DOHH2 (cell line): Measurements from ENCODE around the gene KIAA0040.
A peak's percentile ranks its signal among the peaks of the same experiment; 100 is the strongest.

Experiments used
- H3F3A ChIP-seq: fragments of 200-600 bp; sonication (generic), shearing (Covaris generic); 2 replicates; pipeline ENCODE4 v1.6.0; 2016; ENCODE audit warnings: antibody characterized with exemption, mild to moderate bottlenecking; ENCODE audit not compliant: control insufficient read depth, insufficient read depth
- H3K27ac ChIP-seq: fragments of 200-600 bp; sonication (generic); 2 replicates; pipeline ENCODE4 v1.5.1; 2014; ENCODE audit warnings: low read depth, mild to moderate bottlenecking, low read length, moderate library complexity
- H3K27me3 ChIP-seq: fragments of 200-600 bp; sonication (generic); 2 replicates; pipeline ENCODE4 v1.6.1; 2014; ENCODE audit warnings: mild to moderate bottlenecking, low read length, mixed read lengths; ENCODE audit not compliant: control insufficient read depth
- H3K36me3 ChIP-seq: fragments of 200-600 bp; sonication (generic); 2 replicates; pipeline ENCODE4 v1.6.1; 2014; ENCODE audit warnings: mild to moderate bottlenecking, low read length, moderate library complexity, mixed read lengths; ENCODE audit not compliant: control insufficient read depth
- H3K4me1 ChIP-seq: fragments of 200-600 bp; sonication (generic); 2 replicates; pipeline ENCODE4 v1.6.1; 2014; ENCODE audit warnings: mild to moderate bottlenecking, low read length, mixed read lengths; ENCODE audit not compliant: control insufficient read depth
- H3K4me2 ChIP-seq: fragments of 200-600 bp; sonication (generic); 2 replicates; pipeline ENCODE4 v1.6.0; 2014; ENCODE audit warnings: mild to moderate bottlenecking, low read length, moderate library complexity
- H3K4me3 ChIP-seq: fragments of 200-600 bp; sonication (generic); 2 replicates; pipeline ENCODE4 v1.5.1; 2014; ENCODE audit warnings: mild to moderate bottlenecking, low read length, mixed read lengths
- H3K79me2 ChIP-seq: fragments of 200-600 bp; sonication (generic); 2 replicates; pipeline ENCODE4 v1.6.1; 2014; ENCODE audit warnings: mild to moderate bottlenecking, low read length, mixed read lengths; ENCODE audit not compliant: control insufficient read depth
- H3K9me2 ChIP-seq: fragments of 200-600 bp; sonication (generic); replicated peaks from 2 replicates; pipeline ENCODE4 v1.6.1; 2014; ENCODE audit warnings: mild to moderate bottlenecking, low read length, mixed read lengths; ENCODE audit not compliant: control insufficient read depth
- H3K9me3 ChIP-seq: fragments of 200-600 bp; sonication (generic); 2 replicates; pipeline ENCODE4 v1.6.1; 2014; ENCODE audit warnings: antibody characterized with exemption, low read length, mixed read lengths; ENCODE audit not compliant: control insufficient read depth, insufficient read depth
- H4K20me1 ChIP-seq: fragments of 200-600 bp; sonication (generic); 2 replicates; pipeline ENCODE4 v1.6.0; 2014; ENCODE audit warnings: low read depth, mild to moderate bottlenecking, antibody characterized with exemption, low read length, moderate library complexity; ENCODE audit not compliant: control insufficient read depth, insufficient read depth
- EZH2phosphoT487 ChIP-seq: fragments of 200-600 bp; sonication (generic); IDR thresholded peaks from 2 replicates; pipeline ENCODE4 v1.6.1; 2017; ENCODE audit warnings: borderline replicate concordance, mild to moderate bottlenecking, antibody characterized with exemption, low read length, moderate library complexity, mixed read lengths
- TF ChIP-seq, protein P1 (sequence below): fragments of 200-600 bp; sonication (generic); IDR thresholded peaks from one replicate; pipeline ENCODE4 v1.5.1; 2014; ENCODE audit warnings: antibody characterized with exemption, mild to moderate bottlenecking, low read depth, low read length; ENCODE audit not compliant: poor library complexity, severe bottlenecking

Gene KIAA0040

GRCh38 chr1:175155473-175155856 is 37.1 kb downstream of the KIAA0040 start:
- H3K79me2 ChIP-seq, result no peaks in the 10 kb centered on the region
- H3K4me1 ChIP-seq, result peaks cover 25% of the 10 kb centered on the region
- H3K4me3 ChIP-seq, result no peak overlapping the region
- H3K36me3 ChIP-seq, result peaks cover 18% of the 10 kb centered on the region
- H4K20me1 ChIP-seq, result 0 out of 2 replicates have a peak, but pooled peaks cover 2% of the 10 kb centered on the region
- H3K27me3 ChIP-seq, result peaks cover 28% of the 10 kb centered on the region
- peaks cover 12% of the 10 kb centered on the region; the same call in 1 of the 2 replicates for H3F3A ChIP-seq
- TF ChIP-seq, protein P1, sequence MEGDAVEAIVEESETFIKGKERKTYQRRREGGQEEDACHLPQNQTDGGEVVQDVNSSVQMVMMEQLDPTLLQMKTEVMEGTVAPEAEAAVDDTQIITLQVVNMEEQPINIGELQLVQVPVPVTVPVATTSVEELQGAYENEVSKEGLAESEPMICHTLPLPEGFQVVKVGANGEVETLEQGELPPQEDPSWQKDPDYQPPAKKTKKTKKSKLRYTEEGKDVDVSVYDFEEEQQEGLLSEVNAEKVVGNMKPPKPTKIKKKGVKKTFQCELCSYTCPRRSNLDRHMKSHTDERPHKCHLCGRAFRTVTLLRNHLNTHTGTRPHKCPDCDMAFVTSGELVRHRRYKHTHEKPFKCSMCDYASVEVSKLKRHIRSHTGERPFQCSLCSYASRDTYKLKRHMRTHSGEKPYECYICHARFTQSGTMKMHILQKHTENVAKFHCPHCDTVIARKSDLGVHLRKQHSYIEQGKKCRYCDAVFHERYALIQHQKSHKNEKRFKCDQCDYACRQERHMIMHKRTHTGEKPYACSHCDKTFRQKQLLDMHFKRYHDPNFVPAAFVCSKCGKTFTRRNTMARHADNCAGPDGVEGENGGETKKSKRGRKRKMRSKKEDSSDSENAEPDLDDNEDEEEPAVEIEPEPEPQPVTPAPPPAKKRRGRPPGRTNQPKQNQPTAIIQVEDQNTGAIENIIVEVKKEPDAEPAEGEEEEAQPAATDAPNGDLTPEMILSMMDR, result no peak
- TF ChIP-seq EZH2phosphoT487, result no peak
- no peak overlapping the region for H3K27ac ChIP-seq
- no peaks in the 10 kb centered on the region for H3K9me2 ChIP-seq
- H3K4me2 ChIP-seq, result peak overlapping the region; percentile 29
- no peaks in the 10 kb centered on the region for H3K9me3 ChIP-seq

GRCh38 chr1:175154629-175155472 is 37.7 kb downstream of the KIAA0040 start:
- Histone ChIP-seq H3K27me3 (peaks cover 34% of the 10 kb centered on the region), H3K9me3 (no peaks in the 10 kb centered on the region), H3K4me1 (peaks cover 25% of the 10 kb centered on the region), H3K79me2 (no peaks in the 10 kb centered on the region), H3K4me3 (no peak overlapping the region), H3K36me3 (peaks cover 12% of the 10 kb centered on the region), H3K27ac (no peak overlapping the region), H3F3A (peaks cover 12% of the 10 kb centered on the region; the same call in 1 of the 2 replicates), H3K9me2 (no peaks in the 10 kb centered on the region), H4K20me1 (0 out of 2 replicates have a peak, but pooled peaks cover 2% of the 10 kb centered on the region), H3K4me2 (peak overlapping the region; percentile 29)
- TF ChIP-seq, protein P1, result peak; percentile 91
- TF ChIP-seq EZH2phosphoT487, result no peak

GRCh38 chr1:175152006-175152652 is 40.4 kb downstream of the KIAA0040 start:
- no peaks in the 10 kb centered on the region for H3K79me2 ChIP-seq
- no peak overlapping the region for H3K4me2 ChIP-seq
- H3K4me3 ChIP-seq, result no peak overlapping the region
- 0 out of 2 replicates have a peak, but pooled peaks cover under 1% of the 10 kb centered on the region for H3F3A ChIP-seq
- peaks cover 30% of the 10 kb centered on the region for H3K4me1 ChIP-seq
- no peak overlapping the region for H3K27ac ChIP-seq
- no peaks in the 10 kb centered on the region for H3K36me3 ChIP-seq
- no peaks in the 10 kb centered on the region for H3K9me2 ChIP-seq
- no peaks in the 10 kb centered on the region for H4K20me1 ChIP-seq
- no peak for TF ChIP-seq EZH2phosphoT487
- TF ChIP-seq, protein P1, result peak; percentile 85
- H3K27me3 ChIP-seq, result peaks cover 53% of the 10 kb centered on the region
- no peaks in the 10 kb centered on the region for H3K9me3 ChIP-seq
